GM13976 (cell line): Measurements from ENCODE around the gene LRP1B.

ENCODE experiments used
- DNase-seq: peaks from one replicate; pipeline ENCODE4 v3.0.0; 2012; ENCODE audit warnings: low spot score
- in situ Hi-C: fragments of 300-500 bp; cut with MboI; formaldehyde crosslinking; loops from one replicate; pipeline ENCODE4 v1.12.0; 2022; ENCODE audit warnings: low sequenced_read_pairs, mixed read lengths, inconsistent platforms; ENCODE audit not compliant: unreplicated experiment
- TF ChIP-seq, protein P1 (sequence below): IDR thresholded peaks from 2 replicates; pipeline ENCODE4 v1.5.1; 2012; ENCODE audit warnings: borderline replicate concordance, mild to moderate bottlenecking; ENCODE audit not compliant: insufficient read depth; ENCODE audit errors: extremely low read depth, missing control alignments, control extremely low read depth

The LRP1B gene

GRCh38 chr2:141162314-141162713, 968.5 kb downstream of the LRP1B start:
- no peak for DNase-seq
- in situ Hi-C loops, result no loop called here
- TF ChIP-seq, protein P1, sequence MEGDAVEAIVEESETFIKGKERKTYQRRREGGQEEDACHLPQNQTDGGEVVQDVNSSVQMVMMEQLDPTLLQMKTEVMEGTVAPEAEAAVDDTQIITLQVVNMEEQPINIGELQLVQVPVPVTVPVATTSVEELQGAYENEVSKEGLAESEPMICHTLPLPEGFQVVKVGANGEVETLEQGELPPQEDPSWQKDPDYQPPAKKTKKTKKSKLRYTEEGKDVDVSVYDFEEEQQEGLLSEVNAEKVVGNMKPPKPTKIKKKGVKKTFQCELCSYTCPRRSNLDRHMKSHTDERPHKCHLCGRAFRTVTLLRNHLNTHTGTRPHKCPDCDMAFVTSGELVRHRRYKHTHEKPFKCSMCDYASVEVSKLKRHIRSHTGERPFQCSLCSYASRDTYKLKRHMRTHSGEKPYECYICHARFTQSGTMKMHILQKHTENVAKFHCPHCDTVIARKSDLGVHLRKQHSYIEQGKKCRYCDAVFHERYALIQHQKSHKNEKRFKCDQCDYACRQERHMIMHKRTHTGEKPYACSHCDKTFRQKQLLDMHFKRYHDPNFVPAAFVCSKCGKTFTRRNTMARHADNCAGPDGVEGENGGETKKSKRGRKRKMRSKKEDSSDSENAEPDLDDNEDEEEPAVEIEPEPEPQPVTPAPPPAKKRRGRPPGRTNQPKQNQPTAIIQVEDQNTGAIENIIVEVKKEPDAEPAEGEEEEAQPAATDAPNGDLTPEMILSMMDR, result no peak

- in situ Hi-C loops, result no loop called here
- TF ChIP-seq, protein P1, result no peak
- DNase-seq, result no peak
These were observed 979.1 kb downstream of the LRP1B start for GRCh38 chr2:141151611-141152286.

DNA sequence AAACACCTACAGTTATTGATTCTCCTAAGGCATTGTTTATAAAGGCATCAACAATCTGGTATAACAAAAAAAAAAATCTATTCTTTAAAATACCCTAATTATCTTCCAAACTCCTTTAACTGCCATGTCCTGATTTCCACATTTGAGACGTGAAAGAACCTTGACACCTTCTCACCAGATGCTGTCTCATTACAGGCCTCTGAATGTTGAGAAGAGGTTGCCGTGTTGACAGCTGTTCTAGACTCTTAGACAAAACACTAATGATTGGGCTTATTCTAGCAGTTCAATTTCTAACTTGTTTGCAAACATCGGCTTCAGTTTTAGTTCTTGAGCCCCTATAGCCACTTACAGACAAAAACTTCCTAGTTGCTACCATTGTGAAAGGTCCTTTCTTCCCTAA, 988.8 kb downstream of the LRP1B start:
- DNase-seq, result no peak
- in situ Hi-C loops, result no loop called here
- TF ChIP-seq, protein P1, result no peak

DNA sequence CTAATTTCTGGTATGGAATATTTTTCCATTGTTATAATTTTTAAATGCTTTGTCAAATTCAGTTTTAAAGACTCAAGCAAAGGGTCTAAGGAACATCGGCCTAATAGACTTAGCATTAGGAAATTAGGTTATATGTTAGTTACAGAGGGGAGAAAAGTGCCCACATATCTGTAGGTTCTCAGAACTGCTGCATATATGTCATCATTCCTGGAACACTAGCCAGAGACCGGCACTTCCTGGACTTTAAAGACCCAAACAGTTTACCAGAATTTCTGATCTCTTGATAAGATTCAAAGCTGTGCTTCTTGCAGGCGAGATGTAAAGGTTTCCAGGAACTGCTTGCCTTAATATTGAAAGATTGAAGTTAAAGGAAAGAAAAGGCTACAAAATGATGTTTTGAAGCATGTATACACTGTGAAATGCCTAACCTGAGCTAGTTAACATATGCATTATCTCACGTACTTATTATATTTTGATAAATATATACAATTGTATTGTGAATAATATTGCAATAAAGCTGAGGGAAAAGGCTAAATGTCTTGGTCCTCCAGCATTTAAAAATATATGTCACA, 993.6 kb downstream of the LRP1B start:
- in situ Hi-C loops, result no loop called here
- TF ChIP-seq, protein P1, result no peak
- no peak for DNase-seq

GRCh38 chr2:141133883-141134282, 996.9 kb downstream of the LRP1B start:
- TF ChIP-seq, protein P1, result no peak
- DNase-seq, result no peak
- in situ Hi-C loops, result no loop called here

DNA sequence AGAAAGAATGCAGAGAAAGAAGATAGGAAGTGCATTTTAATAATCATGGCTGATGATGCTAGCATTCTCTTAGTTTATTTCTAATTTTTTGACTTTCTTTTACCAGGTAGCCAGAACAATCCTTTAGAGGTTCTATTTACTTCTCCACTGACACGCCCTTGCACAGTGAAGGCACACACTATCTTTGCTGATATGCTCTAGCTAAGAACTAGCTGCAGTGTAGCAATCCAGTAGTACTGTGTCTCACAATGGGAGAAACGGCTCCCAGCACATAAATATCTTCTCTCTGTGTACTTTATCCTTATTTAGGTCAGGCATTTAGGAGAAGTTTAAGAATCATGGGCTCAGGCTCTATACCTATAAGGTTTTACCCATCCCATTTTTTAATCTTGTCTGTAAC, 1005.4 kb downstream of the LRP1B start:
- no peak for DNase-seq
- TF ChIP-seq, protein P1, result no peak
- in situ Hi-C loops, result no loop called here
